Kidney epithelial cell (primary cell): ENCODE measurements around the gene CEP128. TPM values are rescaled to one million over a fixed set of nuclear protein-coding genes. Genes with fewer than 3 reads are reported as not detected.

Source experiments
- DNase-seq: peaks from one replicate; pipeline ENCODE4 v3.0.0-alpha.2; 2010; ENCODE audit warnings: low read depth
- H3K27me3 ChIP-seq: 2 replicates; pipeline ENCODE4 v1.6.0; 2011; ENCODE audit warnings: low read length; ENCODE audit not compliant: control insufficient read depth, insufficient read depth
- H3K36me3 ChIP-seq: 2 replicates; pipeline ENCODE4 v1.5.1; 2011; ENCODE audit warnings: low read length; ENCODE audit not compliant: control insufficient read depth, insufficient read depth
- H3K4me3 ChIP-seq: 2 replicates; pipeline ENCODE4 v1.5.1; 2011; ENCODE audit warnings: low read depth, mild to moderate bottlenecking, control low read depth, low read length
- total RNA-seq: library from RNA; depleted of rRNA; stranded (reverse); fragments of >200 nt; gene quantifications from 2 replicates; pipeline ENCODE4 v1.2.3, GENCODE V29; 2015
- TF ChIP-seq, protein P1 (sequence below): IDR thresholded peaks from 2 replicates; pipeline ENCODE4 v1.5.1; 2011; ENCODE audit warnings: mild to moderate bottlenecking, moderate library complexity, low read length, control low read depth, inconsistent platforms; ENCODE audit not compliant: insufficient read depth, poor library complexity, severe bottlenecking

CEP128 gene
- total RNA-seq, 1 donor from 2014 or later: 1.7 TPM

DNA sequence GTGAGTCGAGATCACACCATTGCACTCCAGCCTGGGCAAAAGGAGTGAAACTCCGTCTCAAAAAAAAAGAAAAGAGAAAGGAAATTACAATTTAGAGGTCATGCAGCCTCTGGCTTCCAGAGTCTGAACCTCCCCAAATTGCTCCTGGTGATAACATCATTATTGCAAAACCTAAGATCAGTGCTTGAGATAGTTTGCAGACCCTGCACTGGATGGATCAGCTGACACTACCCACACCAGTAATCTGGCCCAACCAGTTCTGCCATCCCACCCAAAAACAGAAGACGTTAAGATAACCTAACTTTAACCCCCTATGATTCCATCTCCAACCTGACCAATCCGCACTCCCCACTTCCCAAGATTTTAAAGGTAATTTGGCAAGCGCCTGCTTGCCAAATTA, 376.5 kb downstream of the CEP128 start:
- TF ChIP-seq, protein P1, sequence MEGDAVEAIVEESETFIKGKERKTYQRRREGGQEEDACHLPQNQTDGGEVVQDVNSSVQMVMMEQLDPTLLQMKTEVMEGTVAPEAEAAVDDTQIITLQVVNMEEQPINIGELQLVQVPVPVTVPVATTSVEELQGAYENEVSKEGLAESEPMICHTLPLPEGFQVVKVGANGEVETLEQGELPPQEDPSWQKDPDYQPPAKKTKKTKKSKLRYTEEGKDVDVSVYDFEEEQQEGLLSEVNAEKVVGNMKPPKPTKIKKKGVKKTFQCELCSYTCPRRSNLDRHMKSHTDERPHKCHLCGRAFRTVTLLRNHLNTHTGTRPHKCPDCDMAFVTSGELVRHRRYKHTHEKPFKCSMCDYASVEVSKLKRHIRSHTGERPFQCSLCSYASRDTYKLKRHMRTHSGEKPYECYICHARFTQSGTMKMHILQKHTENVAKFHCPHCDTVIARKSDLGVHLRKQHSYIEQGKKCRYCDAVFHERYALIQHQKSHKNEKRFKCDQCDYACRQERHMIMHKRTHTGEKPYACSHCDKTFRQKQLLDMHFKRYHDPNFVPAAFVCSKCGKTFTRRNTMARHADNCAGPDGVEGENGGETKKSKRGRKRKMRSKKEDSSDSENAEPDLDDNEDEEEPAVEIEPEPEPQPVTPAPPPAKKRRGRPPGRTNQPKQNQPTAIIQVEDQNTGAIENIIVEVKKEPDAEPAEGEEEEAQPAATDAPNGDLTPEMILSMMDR: no peak
- no peaks in the 10 kb centered on the region for H3K36me3 ChIP-seq
- no peak overlapping the region for H3K4me3 ChIP-seq
- DNase-seq: no peak
- no peaks in the 10 kb centered on the region for H3K27me3 ChIP-seq

DNA sequence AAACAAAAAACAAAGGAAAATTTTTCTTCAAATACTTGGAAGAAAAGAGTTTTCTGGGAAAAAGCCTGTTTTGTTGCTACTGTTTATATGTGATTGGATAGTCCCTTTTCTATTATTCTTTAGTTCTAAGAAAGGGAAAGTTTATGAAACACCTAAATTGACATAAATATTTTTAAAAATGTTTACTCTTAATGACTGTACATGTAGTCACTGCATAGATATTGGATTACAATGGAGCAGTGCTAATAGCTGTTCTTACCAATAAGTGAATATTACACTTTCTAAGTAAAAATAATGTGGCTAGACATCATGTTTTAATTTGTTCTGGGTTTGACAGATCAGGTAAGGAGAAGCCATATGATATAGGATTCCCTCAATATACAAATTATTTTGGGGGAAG, 377.5 kb downstream of the CEP128 start:
- Histone ChIP-seq H3K36me3 (no peaks in the 10 kb centered on the region), H3K4me3 (no peak overlapping the region), H3K27me3 (no peaks in the 10 kb centered on the region)
- TF ChIP-seq, protein P1: no peak
- no peak for DNase-seq

DNA sequence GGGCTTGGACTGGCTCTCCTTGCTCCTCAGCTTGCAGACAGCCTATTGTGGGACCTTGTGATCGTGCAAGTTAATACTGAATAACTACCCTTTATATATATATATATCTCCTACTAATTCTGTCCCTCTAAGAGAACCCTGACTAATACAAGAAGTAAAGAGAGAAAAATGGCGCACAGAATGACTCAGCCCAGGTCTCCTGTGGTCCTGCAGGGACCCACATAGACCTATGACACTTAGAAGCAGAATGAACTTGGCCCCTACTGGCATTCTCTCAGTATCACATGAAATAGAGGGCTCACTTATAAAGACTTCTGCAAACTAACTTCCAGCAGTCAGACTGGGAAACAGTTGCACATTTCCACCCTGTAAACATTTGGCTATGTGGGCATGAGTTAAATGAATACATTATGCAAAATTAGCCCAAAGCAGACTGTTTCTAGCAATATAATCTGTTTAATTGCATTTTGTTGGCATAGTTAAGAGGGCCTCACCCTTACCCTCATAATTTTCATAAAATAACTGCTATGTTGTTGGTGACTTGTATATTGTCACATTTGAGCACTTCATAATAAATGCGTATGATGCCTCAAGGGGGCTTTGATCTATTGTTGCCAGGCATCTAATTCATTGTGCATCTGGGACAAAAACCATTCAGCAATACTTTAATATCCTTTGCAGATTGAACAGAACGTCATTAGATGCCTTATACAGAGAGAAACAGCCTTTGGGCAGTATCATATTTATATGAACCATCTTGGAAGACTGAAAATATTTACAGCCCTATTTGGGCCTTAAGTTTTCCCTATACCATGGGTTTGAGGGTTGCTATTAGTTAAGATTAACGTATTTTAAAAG, 380.5 kb downstream of the CEP128 start:
- TF ChIP-seq, protein P1: no peak
- Histone ChIP-seq H3K27me3 (no peaks in the 10 kb centered on the region), H3K36me3 (no peaks in the 10 kb centered on the region), H3K4me3 (no peak overlapping the region)
- no peak for DNase-seq

DNA sequence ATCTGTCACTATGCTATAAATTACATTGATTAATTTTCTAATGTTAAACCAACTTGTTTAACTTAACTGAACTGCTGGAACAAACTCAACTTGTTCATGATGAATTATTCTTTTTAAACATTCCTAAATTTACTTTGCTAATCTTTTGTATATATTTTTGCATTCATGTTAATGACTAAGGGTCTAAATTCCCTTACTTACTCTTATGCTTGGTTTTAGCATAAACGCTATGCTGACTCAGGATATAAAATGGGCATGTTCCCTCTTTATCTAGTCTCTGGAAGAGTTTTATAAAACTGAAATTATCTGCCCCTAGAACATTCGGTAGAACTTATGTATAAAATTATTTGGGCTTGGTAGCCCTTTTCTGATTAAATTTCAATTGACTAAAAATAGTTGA, 387.4 kb downstream of the CEP128 start:
- no peak overlapping the region for H3K4me3 ChIP-seq
- H3K36me3 ChIP-seq: no peaks in the 10 kb centered on the region
- no peaks in the 10 kb centered on the region for H3K27me3 ChIP-seq
- DNase-seq: no peak
- TF ChIP-seq, protein P1: no peak

DNA sequence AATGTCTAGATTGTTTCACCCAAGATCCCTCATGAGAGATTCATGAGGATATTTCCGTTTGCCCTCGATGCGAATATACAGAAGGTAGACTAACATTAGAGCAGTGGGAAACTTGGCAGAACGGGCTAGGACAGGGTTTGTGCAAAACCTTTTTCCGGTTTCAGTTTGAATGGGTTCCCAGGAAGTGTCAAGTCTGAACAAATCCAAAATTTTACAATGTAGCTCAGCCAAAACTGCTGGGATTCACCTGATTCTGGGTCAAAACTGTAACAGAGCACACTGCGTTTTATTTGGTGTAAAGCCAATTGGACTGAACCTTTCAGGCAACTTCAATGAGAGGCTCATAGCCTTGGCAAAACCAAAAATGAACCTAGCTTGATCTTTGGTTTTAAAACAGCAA, 392.4 kb downstream of the CEP128 start:
- no peak for DNase-seq
- Histone ChIP-seq H3K27me3 (no peaks in the 10 kb centered on the region), H3K36me3 (no peaks in the 10 kb centered on the region), H3K4me3 (no peak overlapping the region)
- TF ChIP-seq, protein P1: no peak
